Measurements from ENCODE around the gene OR2F1.

The OR2F1 gene

DNA sequence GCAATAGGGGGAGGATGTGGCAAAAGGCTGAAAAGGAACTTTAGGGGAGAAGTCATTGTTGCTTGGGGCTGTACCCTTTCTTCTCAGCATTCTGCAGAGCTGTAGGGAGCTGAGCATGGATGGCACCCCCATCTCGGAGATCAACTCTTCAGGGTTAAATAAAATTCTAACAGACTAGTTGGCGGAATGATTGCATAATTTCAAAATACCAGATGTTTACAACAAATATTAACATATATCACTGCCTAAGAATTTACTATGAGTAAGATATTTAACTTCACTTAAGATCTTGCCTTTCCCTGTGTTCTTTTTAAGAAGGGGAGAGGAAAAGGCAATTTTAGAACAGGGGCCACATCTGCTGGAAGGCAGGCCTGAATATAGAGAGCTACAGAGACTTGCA, 509 bp upstream of the OR2F1 start:
- no peak for DNase-seq (ENCODE audit: low spot score)

DNA sequence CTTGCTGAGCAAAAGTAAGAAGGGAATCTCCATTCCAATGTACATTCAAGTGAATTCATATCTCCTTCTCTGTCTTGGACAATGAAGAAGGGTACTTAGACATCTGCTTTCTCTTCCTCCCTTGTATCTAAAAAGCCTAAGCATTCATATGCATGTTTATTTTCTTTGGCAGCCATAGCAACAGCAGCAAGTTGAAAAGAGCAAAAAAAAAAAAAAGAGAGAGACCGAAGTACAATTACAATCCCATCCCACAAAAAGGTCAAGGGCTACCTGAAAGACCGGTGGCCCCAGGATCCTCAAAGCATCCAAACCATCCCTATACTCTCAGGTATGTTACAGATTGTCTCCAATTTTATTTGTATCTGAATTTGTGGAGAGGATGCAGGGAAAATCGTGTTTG, 4.1 kb downstream of the OR2F1 start:
- DNase-seq (ENCODE audit: low spot score) = no peak

DNA sequence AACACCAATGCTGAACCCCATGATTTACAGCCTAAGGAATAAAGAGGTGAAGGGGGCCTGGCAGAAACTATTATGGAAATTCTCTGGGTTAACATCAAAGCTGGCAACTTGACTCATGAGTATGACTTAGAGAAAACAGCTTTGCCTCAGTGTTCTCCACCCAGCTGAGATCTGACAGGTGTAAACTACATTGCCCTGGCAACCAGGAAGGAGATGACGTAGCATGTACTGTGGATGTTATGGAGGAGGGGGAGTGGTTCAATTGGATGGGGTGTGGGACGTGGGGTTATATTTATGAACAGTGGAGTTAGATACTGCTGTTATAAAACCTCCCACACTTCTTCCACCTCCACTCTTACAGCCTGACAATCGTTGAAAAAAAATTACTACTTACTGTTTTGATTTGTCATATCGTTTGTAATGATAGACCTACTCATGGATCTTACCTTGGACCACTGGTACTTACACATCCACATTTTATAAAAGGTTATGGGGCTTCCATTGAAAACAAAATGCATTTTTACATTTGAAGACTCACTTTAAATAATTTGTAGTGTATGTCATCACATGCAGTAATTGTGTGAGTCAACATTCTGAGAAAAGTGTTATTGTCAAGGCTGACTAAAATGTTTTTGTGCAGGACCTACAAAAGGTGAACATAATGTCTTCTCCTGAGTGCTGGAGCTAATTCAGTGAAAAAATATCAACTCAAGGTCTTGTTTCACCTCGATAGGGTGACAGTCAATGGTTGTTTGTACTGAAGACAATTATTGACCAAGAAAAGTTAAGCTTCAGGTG, 6.4 kb downstream of the OR2F1 start:
- no peak for DNase-seq (ENCODE audit: low spot score)

DNA sequence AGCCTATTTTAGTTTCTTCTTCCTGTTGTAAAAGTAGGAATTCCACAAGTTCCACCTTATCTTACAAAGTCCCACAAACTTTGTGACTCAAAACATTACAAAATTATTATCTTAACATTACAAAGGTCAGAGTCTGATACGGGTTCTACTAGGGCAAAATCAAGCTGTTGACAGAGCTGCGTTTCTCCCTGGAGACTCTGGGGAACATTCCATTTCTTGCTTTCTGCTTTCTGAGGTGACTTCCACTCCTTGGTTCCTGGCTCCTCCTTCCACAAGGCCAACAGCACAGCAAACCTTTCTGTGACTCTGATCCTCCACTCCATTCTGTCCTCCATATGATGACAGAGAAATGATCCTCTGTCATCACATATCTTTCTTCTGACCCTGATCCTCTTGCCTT, 10.6 kb downstream of the OR2F1 start:
- no peak for DNase-seq (ENCODE audit: low spot score)

DNA sequence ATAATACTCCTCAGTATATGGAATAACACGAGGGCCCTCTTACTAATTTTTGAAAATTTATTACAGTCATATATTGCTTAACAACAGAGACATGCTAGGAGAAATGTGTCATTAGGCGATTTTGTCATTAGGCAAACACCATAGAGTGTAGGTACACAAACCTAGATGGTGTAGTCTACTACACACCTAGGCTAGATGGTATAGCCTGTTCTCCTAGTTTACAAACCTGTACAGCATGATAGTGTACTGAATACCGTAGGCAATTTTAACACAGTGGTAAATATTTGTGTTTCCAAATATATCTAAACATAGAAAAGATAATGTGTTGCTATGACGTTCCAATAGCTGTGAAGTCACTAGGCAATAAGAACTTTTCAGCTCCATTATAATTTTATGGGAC, 12.8 kb downstream of the OR2F1 start:
- no peak for DNase-seq (ENCODE audit: low spot score)

DNA sequence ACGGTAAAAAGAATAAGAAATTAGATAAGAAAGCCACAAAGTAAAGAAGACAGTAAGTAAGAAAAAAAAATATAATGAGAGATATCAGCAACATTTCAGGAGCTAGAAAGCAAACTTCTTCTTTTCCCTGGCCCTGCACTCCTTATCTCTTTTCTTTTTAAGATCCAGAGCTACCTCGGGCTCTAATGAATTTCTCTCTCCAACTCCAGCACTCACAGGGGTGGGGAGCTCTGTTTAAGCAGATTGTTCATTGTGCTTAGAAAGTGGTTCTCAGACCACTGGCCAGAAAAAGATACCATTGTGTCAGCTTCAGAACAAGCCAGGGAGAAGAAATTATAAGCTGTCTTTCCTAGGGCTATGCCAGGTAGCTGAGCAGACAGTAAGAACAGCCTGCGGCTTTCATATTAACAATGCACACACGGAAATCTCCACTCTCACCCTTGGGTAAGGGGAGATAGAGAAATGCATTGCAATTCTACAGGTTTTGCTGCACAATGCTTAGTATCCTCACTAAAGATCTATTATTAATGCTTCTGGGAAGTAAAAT, 19.3 kb downstream of the OR2F1 start:
- no peak for DNase-seq (ENCODE audit: low spot score)

DNA sequence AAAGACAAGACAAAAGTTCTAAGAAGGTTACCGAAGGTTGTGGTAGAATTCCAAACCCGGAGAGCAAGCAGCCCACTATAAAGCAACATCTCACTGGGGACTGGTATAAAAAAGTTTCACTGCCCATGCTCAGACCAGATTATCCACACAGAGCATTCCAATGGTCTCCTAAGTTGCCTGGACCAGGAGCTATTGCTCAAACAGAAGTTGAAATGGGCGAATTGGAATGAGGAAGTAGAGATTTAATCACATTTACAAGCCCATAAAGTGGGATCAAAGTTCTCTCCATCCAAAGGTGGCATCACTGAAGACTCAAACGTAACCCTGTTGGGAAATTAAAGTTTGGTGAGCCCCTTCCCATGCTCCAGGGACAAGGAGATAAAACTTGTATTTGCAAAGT, 19.8 kb downstream of the OR2F1 start:
- no peak for DNase-seq (ENCODE audit: low spot score)

DNA sequence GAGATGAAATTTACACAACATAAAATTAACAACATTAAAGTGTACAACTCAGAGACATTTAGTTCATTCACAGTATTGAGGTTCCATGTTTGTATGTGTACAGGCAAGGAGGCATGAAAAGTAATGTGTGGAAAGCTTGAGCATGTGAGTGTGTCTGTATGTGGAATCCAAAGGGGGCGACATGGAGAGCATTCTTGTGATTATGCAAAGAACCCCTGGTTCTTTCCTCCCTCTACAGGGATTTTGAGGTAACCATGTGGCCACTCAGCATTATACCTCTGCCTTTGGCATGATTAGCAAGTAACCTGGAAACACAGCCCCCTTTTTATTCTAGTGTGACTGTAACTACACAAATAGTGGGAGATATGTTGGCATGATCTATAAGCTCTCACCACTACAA, 21.0 kb downstream of the OR2F1 start:
- DNase-seq (ENCODE audit: low spot score) = no peak

DNA sequence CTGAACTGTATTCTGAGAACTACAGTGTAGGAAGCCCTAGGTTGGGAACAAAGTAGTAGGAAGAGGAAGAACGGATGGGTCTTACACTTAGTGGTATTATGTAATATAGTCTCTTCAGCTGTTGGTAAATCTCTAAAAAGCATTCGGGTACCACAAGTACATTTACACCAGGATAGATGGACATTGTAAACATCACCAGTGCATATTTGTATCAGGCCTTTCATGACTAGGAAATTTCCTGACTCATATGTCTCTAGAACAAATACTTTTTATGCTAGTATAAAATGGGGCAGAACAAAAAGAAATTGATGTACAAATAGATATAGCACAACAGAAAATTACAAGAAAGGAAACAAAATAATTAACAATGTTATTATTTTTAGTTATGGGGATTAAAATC, 23.9 kb downstream of the OR2F1 start:
- no peak for DNase-seq (ENCODE audit: low spot score)

DNA sequence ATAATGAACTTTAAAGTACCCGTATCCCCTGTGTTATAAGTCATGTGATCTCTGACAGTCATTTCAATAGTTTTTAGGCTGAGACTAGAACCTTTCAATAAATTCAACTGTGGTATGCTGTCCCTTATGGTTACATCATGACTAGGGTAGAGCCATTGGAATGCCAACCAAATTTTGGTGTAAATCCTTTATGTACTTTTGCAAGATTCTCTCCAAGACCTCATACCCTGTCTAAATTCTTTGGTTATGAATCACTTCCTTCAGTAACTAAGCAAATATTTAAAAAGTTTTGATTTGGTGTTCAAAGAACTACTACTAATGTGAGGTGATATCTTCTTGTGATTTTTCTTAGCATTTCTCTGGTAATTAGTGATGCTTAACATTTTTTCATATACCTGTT, 24.7 kb downstream of the OR2F1 start:
- peak; percentile 50 for DNase-seq (ENCODE audit: low spot score)

DNA sequence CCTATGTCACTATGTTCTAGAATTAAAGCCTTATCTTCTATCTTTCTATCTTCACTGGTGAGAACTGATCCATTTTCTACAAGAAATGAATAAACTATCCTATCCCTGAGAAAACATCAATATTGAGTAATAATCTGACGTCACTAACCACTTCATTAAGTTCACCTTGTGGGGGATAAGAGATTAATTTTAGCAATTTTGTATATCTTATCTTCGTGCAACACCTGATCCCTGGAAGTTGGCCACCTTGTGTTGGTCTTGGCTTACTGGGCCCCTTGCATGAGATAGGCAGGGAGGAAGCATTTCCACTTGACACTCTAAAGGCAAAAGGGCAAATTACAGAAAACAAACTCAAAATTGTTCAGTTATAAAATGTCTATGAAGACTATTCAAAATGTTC, 25.4 kb downstream of the OR2F1 start:
- no peak for DNase-seq (ENCODE audit: low spot score)

DNA sequence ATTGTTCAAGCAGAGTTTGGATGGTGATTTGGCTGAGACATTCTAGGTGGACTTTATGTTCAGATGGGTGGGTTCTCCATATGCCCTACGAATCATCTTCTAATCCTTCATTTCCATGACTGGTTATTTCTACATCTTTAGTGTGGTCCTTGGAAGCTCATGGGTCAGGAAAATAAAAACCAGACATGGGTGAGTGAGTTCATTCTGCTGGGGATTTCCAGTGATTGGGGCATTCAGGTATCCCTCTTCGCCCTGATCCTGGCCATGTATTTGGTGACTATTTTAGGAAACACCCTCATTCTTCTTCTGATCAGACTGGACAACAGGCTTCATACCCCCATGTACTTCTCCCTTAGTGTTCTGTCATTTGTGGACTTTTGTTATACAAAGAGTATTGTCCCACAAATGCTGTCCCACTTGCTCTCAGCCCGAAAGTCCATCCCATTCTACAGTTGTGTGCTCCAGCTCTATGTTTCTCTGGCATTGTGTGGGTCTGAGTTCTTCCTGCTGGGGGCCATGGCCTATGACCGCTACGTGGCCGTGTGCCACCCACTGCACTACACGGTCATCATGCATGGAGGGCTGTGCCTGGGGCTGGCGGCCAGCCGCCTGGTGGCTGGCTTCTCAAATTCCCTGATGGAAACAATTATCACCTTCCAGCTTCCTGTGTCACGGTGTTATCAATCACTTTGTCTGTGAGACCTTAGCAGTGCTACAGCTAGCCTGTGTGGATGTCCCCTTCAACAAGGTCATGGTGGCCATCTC, 26.3 kb downstream of the OR2F1 start:
- no peak for DNase-seq (ENCODE audit: low spot score)

DNA sequence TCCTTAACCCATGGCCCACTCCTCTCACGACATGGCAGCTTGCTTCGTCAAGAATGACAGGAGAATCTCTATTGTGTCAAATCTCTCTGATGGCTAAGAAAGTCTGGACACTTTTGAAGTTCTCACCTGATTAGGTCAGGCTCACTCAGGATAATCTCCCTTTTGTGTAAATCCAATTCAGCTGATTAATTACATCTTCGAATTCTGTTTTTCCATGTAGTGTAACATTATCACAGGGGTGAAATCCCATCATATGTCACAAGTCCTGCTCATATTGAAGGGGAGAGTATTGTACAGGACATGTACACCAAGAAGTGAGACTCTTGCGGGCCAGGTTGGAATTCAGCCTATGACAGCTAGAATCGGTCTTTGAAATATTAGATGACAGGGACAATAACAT, 29.3 kb downstream of the OR2F1 start:
- DNase-seq (ENCODE audit: low spot score) = no peak

DNA sequence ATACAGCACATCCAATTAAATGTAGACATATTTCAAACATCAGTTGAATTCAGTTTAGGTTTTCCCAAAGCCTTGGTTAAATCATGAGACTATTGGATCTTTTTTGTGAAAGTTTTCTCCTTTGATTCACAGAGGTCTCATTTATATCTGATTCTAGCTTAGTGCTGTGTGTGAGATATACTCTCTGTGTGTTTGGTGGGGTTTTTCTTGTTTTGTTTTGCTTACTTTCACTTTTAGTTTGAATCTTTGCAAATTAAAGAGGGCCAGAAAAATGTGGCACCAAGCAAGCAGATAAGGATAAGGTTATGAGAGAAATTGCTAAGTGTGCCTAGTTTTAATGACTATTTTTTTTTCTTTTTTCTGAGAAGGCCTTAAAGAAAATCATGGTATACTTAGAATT, 32.9 kb downstream of the OR2F1 start:
- no peak for DNase-seq (ENCODE audit: low spot score)

DNA sequence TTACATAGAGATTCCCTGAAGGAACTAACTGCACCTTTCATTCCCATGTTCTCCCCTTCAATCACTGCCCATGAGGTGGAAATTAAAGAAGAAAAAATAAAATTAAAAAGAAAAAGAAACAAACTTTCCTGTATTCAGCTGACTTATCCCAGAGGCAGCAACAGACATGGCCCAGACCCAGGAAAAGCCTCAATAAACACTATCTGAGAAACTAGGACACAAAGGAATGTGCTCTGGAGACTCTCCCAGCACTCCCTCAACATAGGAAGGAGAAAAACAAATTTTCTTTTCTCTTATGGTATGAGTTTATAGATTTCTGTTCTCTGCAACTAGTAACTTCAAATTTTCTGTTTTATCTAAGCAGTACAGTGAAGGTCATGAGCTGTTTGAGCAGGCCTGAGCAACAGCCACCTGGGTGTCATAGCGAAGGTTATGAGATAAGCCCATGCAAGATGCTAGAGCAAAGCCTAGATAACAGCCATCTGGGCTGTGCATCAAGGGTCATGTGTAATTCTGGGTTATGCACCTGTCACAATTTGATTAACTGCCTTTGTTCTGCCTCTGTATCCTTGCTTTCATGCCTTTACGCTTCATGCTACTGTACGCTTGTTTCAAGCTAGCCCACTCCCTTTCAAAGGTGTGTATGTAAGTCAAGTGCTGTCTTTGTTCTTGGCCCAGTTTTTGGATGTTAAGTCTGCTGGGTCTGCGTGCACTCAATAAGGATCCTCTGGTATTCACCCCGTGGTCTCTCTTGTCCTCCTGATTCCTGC, 34.5 kb downstream of the OR2F1 start:
- DNase-seq (ENCODE audit: low spot score) = no peak

DNA sequence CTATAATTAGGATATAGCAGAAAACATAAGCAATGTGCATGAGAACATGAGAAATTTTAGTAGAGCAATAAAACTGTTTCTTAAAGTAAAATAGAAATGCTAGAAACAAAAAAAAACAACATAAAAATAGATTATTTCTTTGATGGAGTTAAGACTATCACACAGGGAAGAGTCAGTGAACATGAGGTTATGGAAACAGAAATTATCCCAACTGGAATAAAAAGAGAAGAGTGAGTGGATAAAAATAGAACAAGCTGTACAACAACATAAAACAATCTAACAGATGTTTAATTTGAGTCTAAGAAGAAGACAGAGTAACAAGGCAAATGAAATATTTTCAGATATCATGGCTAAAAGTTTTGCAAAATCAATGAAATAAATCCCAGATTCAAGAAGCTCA, 38.0 kb downstream of the OR2F1 start:
- no peak for DNase-seq (ENCODE audit: low spot score)

DNA sequence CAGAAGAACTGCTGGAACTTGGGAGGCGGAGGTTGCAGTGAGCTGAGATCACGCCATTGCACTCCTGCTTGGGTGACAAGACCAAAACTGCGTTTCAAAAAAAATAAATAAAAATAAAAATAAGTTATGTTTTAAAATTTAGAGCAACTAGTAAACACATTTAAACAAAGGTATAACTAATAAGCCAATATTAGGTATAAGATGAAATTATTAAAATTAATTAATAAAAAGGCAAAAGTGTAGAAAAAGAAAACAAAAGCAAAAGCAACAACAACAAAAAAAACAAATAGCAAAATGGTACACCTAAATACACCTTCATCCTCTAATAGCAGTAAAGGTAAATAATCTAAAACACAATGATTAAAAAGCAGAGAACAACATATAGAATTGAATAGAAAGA, 39.3 kb downstream of the OR2F1 start:
- DNase-seq (ENCODE audit: low spot score) = no peak

DNA sequence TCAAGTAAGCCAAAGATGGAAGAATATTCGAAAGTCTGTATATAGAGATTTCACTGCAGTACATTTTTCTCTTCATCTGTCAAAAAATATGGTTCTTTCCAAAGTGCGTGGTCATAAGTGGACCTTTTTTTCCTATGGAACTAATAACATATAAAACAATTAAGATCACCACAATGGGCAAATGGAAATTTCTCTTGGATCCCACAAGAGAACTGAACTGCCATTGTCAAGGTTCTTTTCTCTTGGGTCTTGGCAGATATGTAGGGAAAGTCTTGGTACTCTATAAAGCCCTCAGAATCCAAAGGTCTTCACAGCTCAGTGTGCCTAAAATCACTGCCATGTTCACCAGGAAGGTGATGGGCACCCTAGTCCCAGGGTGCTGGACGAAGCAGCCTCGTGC, 45.4 kb downstream of the OR2F1 start, which contains the start of gene OR6B1:
Gene OR6B1, plus strand, starts transcription at position 301 of the 400 bp plus-strand sequence. CDS start 3,677 bp downstream, outside the sequence.
- no peak for DNase-seq (ENCODE audit: low spot score)

DNA sequence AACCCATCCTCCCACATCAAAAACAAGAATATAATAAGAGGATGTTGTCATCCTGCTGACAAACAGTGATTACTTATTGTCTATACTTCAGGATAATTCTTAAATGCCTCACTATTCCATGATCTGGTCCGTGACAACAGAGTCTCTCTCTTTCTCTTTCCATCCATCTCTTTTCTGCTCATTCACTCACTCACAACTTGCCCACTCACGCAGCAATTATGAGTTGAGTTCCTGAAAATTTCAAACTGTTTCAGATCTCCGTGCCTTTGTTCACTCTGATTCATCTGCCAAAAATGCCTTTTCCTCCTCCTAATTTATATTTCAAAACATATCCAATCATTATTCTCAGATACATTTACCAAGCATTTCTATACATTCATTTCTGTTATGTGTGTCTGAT, 46.9 kb downstream of the OR2F1 start:
- no peak for DNase-seq (ENCODE audit: low spot score)

DNA sequence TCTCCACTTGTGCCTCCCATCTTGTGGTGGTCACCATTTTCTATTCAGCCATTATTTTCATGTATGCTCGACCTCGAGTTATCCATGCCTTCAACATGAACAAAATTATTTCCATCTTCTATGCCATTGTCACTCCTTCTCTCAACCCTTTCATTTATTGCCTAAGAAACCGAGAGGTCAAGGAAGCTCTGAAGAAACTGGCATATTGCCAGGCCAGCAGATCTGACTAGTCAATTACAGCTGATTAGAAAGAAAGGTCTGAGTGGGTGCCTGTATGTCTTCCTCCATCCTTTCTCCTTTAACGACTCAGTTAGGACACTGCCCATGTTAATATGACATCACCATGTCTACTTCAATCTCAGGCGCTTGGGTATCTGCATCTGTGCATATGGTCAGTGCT, 50.1 kb downstream of the OR2F1 start:
- no peak for DNase-seq (ENCODE audit: low spot score)

DNA sequence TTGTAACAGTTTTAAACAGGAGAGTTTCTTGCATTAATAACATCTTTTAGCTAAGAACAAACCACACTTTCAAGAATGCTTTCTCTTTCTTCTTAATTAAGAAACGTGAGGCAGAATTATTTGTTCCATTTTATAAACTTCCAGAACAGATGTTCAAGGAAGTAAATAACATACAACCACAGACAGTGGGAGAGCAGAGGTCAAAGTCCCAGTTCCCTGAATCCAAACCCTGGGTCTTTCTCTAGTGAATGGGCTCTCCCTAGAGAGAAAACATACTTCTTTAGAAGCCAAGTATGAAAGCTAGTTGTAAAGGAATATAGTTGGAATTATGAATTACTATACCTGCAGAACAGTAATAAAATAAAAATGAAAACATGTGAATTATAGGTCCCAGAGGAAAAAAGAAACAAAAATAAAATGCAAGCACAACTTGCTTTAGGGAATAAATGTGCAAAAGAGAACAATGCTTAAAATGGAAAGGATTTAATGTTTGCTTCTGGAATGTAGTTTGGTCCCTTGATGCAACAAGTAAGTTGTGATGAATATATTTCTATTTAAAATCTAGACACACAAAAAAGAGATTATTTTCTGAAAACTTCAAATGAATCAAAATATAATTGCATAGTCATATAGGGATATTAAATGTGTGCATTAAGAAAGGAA, 51.5 kb downstream of the OR2F1 start:
- DNase-seq (ENCODE audit: low spot score) = no peak

DNA sequence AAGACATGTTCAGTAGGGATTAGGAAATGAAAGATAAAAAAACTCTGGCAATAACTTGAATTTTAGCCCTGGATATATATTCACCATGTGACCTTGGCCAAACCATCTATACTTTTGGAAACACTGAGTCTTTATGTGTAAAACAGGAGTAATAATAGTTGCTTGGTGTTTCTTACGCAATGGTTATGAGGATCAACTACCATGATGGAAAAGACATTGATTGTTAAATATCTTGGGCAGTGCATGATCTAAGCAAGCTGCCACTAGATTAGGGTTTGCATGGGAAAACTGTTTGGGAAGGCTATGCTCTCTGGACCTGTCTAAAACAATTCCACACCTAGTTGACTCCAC, 52.0 kb downstream of the OR2F1 start:
- no peak for DNase-seq (ENCODE audit: low spot score)
